GM18505 (cell line): Measurements from ENCODE around the gene EHMT1.
"Not testable (repeated sequence)": the region's sequence is repeated elsewhere in the genome, so short reads cannot be mapped to it uniquely, and the experiment has no call there.

ENCODE experiments used
- ATAC-seq: cut with Tn5 transposase; IDR thresholded peaks from one replicate; pipeline ENCODE4 v1.9.1; 2021; ENCODE audit not compliant: unreplicated experiment
- POLR2A ChIP-seq: IDR thresholded peaks from 4 replicates; pipeline ENCODE4 v1.6.1; 2011; ENCODE audit warnings: borderline replicate concordance; ENCODE audit not compliant: insufficient read depth, insufficient read length; ENCODE audit errors: extremely low read depth

Gene EHMT1

GRCh38 chr9:137711678-137712105 is 92.9 kb downstream of the EHMT1 start:
- no peak for TF ChIP-seq POLR2A

DNA sequence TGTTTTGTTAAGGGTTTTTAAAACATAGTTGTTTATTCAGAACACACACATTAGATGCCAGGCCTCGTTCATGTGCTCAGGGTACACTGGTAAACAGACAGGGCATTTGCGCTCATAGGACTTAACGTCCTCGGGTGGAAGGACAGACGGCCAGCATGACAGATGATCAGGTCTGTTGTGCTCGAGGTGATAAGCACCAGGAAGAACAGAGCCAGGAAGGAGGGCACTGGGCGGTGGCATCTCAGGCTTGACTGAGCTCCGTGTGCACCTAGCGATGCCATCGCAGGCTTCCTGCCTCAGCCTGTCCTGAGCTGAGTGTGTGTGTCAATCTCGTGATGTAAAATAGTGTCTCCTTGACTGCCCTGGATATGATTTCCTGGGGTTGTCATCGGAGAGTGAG is 96.5 kb downstream of the EHMT1 start:
- no peak for ATAC-seq
- no peak for TF ChIP-seq POLR2A

More at GRCh38 chr9:137711678-137712105, 92.9 kb downstream of the EHMT1 start:
- no peak for ATAC-seq

DNA sequence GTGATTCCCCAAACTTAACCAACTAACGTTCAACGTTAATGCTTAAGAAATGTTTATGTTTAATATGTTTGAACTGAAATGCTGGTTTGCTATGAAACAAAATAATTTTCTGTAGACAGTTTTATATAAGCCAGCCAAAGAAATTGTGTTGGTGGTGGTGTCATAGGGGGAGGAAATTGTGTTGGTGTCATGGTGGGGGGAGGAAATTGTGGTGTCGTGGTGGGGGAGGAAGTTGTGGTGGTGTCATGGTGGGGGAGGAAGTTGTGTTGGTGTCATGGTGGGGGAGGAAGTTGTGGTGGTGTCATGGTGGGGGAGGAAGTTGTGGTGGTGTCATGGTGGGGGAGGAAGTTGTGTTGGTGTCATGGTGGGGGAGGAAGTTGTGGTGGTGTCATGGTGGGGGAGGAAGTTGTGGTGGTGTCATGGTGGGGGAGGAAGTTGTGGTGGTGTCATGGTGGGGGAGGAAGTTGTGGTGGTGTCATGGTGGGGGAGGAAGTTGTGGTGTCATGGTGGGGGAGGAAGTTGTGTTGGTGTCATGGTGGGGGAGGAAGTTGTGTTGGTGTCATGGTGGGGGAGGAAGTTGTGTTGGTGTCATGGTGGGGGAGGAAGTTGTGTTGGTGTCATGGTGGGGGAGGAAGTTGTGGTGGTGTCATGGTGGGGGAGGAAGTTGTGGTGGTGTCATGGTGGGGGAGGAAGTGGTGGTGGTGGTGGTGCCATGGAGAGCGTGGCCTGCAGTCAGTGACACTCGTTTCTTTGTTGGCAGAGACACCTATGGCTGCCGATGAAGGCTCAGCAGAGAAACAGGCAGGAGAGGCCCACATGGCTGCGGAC is 97.3 kb downstream of the EHMT1 start:
- not testable (repeated sequence) for ATAC-seq

GRCh38 chr9:137716694-137717287 is 98.0 kb downstream of the EHMT1 start:
- TF ChIP-seq POLR2A = no peak
- ATAC-seq = no peak

GRCh38 chr9:137717776-137718327 is 99.0 kb downstream of the EHMT1 start:
- no peak for TF ChIP-seq POLR2A
- ATAC-seq = no peak

DNA sequence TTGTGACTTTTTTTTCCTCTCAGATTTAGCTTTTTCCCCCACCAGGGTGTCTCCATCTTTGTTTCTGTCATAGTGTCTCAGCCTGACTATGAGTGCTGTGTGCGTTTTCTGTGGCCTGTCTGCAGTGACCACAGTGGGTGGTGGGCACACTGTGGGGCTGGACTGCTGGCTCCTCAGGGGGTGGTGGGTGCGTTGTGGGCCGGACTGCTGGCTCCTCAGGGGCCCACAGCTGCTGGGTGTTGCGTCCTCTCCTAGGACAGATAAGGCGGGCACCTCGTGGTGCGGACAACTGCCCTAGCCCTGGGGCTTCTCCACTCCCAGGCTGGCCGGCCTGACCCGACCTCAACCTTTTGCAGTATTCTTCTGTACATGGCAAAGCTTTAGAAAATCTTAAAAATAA is 100.4 kb downstream of the EHMT1 start:
- no peak for ATAC-seq
- no peak for TF ChIP-seq POLR2A

DNA sequence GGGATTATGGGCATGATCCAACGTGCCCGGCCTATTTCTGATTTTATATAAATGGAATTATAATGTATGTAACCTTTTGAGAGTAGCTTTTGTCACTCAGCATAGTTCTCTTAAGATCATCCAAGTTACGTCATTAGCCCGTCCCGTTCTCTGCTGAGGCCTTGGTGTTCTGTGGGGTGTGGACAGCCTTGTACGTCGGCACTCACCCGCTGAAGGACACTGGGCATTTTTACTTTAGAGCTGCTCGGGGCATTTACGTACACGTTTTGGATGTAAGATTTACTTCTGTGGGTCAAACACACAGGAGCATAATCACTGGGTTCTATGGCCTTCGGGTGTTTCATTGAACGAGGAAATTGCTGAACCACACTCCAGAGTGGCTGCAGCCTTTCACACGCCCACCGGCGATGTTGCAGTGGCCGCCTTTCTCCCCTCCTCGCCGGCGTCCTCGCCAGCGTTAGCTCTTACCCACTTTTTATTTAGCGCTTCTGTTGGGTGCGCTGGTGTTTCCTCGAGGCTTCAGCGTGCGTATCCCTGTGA is 101.8 kb downstream of the EHMT1 start:
- ATAC-seq = no peak

GRCh38 chr9:137721479-137721878 is 102.7 kb downstream of the EHMT1 start:
- ATAC-seq = no peak
- no peak for TF ChIP-seq POLR2A

More for the DNA sequence above, 101.8 kb downstream of the EHMT1 start:
- no peak for TF ChIP-seq POLR2A

DNA sequence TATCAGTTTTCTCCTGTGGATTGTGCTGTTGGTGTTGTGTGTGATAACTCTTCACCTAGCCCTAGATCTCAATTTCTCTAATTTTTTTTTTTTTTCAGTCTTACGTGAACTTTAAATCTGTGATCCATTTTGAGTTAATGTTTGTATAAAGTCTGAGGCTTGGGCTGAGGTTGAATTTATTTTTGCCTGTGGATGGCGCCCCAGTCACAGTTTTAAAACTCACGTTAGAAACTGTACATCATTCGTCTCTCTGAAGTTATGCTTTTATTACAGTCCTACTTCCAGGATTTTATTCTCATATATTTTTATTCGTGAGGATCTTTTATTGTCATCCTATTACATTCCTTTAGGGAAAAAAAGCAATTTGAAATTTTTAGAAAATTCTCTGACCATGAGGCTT is 103.1 kb downstream of the EHMT1 start:
- no peak for ATAC-seq
- no peak for TF ChIP-seq POLR2A

DNA sequence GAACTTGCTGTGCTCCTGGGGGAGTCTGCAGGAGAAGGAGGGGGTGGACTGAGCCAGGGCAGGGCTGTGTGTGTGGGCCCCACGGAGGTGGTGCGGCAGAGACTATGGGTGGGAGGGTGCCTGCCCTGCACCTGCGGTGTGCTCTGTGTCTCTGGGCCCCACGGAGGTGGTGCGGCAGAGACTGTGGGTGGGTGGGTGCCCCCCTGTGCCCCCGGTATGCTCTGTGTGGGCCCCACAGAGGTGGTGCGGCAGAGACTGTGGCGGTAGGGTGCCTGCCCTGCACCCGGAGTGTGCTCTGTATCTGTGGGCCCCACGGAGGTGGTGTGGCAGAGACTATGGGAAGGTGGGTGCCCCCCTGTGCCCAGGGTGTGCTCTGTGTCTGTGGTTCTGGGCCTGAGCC is 103.7 kb downstream of the EHMT1 start:
- no peak for TF ChIP-seq POLR2A
- no peak for ATAC-seq

GRCh38 chr9:137723356-137723755 is 104.6 kb downstream of the EHMT1 start:
- not testable (repeated sequence) for ATAC-seq

DNA sequence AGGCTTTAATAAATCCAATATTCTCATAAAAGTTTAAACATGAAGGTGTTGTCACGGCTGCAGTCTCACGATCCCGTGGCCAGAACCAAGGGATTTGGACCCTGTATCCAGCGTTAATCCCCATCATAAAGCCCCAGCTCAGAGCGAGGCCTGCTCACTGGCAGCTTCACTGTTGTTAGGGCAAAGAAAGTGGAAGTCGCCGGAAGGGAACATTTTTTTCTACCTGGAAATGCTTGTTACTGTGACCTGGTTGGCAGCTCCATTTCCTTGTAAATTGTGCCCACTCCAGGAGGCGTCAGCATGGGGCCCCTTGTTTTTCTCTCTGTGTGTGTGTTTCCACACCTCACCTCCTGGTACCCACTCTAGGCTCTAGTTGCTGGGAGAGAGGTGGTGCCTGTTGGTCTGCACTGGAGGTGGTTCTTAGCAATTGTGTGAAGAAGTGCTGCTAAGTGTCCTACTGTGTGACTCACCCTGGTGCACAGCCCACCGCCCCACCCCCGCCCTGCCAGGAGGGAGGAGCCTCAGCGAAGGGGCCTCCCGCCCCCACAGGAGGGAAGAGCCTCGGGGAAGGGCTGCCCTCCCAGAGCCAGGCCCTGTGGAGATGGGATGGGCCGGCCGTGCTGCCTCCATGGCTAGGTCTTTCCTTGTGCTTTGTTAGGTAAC is 105.1 kb downstream of the EHMT1 start:
- no peak for ATAC-seq
- no peak for TF ChIP-seq POLR2A

GRCh38 chr9:137724818-137725240 is 106.0 kb downstream of the EHMT1 start:
- TF ChIP-seq POLR2A = no peak
- ATAC-seq = no peak
